HG03565 (cell line): ENCODE measurements around the gene CAPZB.

Experiments
- ATAC-seq: cut with Tn5 transposase; IDR thresholded peaks from one replicate; pipeline ENCODE4 v1.9.1; 2021; ENCODE audit warnings: mild to moderate bottlenecking, moderate library complexity; ENCODE audit not compliant: unreplicated experiment

Gene CAPZB

DNA sequence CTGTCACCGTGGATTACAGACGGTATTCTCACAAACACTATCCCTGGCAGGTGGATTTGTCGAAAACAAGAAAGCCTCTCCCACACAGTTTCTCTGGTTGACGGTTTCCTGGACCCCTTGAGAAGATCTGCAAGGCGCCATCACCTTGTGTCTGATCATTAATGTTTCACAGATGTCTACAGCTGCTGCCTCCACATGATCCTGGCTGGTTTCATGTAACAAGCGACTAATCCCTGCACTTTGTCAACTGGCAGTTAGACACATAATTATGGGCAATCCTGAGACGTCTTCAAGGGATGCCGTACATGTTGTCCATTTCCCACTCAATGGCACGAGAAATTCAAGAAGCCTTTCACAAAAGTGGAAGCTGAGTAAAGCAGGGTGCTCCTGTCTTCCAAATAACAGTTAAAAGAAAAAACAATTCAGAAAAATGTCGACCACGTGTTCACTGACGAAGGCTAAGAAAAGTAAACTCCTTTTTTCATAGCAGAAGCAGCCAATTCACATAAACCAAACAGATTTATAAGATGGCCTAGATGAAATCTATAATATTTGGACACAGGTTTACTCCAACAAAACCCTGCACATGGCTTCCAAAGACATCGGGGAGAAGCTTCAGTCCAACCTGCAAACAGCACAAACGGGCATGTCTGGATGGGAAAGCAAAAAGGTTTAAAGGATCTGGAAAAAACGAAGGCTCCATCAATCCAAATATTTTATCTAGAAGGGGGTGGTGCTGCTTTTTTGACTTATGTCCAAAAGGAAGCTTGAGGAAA lies 52.2 kb downstream of the CAPZB start:
- no peak for ATAC-seq

GRCh38 chr1:19430121-19431068 lies 54.9 kb downstream of the CAPZB start:
- no peak for ATAC-seq

- no peak for ATAC-seq
Measured at GRCh38 chr1:19429611-19430010, 55.7 kb downstream of the CAPZB start.

DNA sequence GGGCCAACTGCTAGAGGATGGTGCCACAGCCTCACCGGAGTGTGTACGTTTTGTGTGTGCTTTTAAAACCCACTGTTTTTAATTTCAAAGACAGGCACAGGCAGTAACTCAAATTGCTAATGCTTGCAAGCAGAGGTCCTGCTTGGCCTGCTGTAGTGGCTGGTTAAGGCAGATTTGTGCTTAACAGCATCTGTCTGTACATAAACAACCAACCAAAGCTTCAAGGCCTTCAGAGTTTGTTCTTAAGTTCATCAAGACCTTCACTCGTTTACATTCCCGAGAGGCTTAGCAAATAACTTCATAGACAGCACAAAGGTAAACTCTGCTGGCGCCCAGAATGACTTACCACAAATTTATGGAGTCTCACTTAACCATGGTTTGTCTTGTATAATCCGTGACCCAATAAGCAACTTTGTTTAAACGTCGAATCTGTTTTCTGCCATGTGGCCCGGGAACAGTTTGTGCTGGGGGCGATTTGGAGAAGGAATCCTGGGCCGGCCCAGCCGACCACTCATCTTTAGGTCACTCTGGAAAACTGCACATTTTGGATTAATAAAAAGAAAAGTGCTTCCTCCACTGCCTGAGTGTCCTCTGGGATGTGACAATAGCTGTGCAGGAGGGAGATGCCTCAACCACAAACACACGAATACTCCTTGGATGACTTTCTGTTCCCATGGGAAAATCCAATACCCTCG lies 58.1 kb downstream of the CAPZB start:
- ATAC-seq, result no peak

DNA sequence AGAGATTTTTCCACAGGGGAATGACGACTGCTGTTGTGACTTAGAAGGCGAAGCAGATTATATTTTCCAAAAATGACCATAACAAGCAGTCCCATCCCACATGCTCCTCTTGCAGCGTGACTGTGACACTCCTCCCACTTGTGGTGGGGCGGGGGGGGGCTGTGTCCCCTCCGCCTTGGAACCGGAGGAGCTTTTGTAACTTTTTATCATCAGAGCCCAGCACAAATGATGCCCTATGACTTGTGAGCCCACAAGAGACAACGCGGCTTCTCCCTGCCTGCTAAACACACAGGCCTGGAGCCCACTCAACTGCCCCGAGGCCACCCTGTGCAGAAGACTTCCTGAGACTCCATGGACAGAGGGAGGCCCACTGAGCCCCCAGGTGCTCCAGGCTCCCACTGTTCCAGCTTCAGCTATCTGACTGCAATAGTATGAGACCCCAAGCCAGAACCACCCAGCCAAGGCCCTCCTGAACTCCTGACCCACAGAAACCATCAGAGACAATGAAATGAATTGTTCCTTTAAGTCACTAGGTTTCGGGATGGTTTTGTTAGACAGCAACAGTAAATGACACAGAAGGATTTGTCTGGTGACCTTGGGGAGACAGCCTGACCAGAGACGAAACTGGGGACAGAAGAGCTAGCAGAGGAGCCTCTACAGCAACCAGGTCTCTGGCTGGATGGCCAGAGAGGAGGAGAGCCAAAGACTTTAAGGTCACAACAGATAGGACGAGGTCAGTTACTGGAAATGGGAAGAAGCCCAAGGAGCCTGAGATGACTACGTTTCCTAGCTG lies 58.8 kb downstream of the CAPZB start:
- no peak for ATAC-seq

DNA sequence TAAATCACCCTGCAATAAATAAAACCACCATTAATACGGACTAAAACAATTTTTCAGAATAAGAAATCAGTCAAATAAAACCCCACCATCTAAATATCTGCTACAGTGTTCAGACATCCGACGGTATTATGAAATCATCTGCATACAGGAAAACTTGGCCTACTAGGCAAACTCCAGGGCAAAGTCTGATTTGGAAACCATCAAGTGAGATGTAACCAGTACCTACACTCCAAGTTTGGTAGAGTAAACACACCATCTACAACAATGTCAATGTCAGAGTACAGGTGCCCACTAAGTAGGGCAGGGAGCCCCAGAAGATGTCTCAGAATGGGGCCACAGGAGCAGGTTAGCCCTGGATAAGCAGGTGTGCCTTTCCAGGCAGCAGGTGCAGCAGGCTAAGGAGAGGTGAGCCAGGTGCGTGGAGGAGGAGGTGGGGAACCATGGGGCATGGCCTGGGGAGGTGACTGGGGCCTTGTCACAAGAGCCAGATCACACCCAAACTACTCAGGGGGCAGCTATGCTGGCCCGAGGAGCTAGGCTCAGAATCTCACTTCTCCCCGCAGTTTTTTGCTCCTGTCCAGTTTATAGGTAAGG lies 59.6 kb downstream of the CAPZB start:
- no peak for ATAC-seq

GRCh38 chr1:19424651-19425570 lies 60.4 kb downstream of the CAPZB start:
- no peak for ATAC-seq

- ATAC-seq, result no peak
Measured at GRCh38 chr1:19423130-19423529, 62.2 kb downstream of the CAPZB start.

- ATAC-seq, result no peak
Measured at GRCh38 chr1:19421365-19421764, 64.0 kb downstream of the CAPZB start.

DNA sequence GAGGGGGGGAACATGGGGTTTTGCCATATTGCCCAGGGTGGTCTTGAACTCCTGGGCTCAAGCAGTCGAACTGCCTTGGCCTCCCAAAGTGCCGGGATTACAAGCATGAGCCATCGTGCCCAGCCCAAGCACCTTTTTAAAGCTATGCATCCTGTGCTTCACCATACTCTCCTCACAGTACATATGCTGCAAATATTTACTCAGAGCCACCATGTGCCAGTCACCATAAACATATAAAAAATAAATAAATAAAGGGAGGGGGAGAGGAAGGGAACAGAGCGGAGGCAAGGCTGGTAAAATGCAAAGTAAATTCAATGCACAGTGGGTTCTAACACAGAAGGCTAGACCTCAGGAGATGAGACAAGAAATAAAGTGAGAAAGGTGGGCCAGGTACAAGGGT lies 64.7 kb downstream of the CAPZB start:
- no peak for ATAC-seq

DNA sequence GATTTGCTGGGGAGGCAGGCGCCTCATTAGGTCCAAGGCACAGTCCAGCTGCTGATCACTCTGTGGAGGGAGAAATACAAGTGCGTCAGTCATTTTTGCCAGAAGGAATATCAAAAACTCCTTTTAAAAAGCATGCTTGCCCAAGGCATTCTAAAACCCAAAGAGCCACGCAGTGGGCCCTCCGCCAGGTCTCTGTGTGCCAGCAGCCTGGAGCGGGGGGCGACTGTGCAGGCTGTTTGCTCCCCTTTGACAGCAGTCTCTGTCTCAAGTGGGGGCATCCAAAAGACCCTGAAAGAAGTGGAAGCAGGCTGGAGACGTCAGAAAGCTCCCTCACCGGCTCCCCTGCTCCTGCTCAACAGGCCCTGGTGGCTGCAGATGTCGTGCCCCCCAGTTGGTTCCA lies 65.6 kb downstream of the CAPZB start:
- ATAC-seq, result no peak

DNA sequence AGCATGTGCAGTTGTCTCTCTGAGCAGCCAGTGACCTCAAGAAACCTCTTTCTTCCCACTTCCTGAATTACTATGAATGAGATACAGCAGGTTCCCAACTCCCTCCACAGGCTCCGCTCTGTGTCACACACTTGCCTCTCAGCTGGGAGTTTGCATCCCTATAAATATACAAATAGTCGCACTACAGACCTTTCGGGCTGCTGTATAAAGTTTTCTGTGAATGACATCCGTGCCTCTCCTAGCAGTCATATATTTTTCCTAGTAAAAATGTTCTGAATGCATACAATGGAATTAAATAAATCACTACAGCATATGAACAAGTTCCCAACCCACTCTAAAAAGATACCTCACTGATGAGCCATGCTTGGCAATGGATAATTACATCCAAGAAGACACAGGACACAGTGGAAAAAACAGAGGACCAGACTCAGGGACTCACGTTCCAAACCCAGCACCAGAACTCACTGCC lies 66.8 kb downstream of the CAPZB start:
- no peak for ATAC-seq

- no peak for ATAC-seq
Measured at GRCh38 chr1:19416921-19417470, 68.3 kb downstream of the CAPZB start.

DNA sequence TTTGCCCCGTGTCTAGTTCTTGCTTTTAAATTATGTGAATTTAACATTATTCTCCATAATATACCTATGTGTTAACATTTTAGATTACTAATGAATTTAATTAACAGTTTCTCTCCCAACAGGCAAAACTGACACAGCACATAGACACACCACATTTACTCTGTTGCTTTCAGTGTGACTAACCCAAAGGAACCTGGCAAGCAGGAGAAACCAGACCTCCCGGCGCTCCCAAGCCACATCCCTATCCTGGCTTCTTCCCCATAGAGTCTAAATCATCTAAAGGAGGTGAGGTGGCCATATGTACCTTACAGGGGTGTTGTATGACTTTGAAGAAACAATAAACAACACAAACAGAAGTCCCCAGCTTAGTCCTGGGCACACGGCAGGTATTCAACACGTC lies 69.2 kb downstream of the CAPZB start:
- no peak for ATAC-seq

DNA sequence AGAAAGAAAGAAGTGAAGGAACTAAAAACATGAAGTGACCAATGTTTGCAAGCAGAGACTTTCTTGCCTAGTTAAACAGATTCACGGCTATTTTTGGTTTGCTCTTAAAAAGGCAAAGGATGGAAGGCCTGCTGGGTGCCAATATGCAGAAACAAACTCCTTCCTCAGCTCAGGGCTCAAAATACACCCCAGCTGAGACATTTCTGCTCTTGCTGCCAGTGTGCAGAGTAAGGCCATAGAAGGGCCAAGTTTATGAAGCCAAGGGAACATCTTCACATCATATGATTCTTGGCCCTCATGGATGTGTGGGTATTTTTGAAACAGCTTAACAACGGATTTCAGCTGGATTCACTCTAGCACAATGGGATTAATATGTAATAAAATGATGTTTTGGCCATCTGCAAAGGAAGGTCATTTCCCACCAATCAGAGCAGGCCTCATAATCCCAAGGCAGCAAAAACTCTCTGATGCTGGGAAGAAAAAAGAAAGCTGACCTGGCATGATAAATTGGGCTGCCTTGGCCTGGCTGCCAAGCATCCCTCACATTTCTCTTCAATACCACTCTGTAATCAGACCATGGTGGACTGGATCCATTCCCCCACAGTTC lies 70.7 kb downstream of the CAPZB start:
- ATAC-seq, result no peak

GRCh38 chr1:19413999-19414398 lies 71.3 kb downstream of the CAPZB start:
- no peak for ATAC-seq

GRCh38 chr1:19412654-19413053 lies 72.7 kb downstream of the CAPZB start:
- ATAC-seq, result no peak

- no peak for ATAC-seq
Measured at GRCh38 chr1:19411612-19412011, 73.7 kb downstream of the CAPZB start.
